Vein endothelial cell (primary cell): ENCODE data around the gene STS. TPM values are rescaled to one million over a fixed set of nuclear protein-coding genes. Genes with fewer than 3 reads are reported as not detected.

ENCODE experiments used
- small RNA-seq: library from RNA; depleted of rRNA; stranded (forward); fragments of <200 nt; gene quantifications from one replicate; pipeline ENCODE3, GENCODE V24; 2012
- total RNA-seq: library from RNA; depleted of rRNA; stranded (reverse); fragments of >200 nt; gene quantifications from 2 replicates; pipeline ENCODE4 v1.2.3, GENCODE V29; 2012

Gene STS, protein sequence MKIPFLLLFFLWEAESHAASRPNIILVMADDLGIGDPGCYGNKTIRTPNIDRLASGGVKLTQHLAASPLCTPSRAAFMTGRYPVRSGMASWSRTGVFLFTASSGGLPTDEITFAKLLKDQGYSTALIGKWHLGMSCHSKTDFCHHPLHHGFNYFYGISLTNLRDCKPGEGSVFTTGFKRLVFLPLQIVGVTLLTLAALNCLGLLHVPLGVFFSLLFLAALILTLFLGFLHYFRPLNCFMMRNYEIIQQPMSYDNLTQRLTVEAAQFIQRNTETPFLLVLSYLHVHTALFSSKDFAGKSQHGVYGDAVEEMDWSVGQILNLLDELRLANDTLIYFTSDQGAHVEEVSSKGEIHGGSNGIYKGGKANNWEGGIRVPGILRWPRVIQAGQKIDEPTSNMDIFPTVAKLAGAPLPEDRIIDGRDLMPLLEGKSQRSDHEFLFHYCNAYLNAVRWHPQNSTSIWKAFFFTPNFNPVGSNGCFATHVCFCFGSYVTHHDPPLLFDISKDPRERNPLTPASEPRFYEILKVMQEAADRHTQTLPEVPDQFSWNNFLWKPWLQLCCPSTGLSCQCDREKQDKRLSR
- 5.2 and 6.8 TPM in 2 replicates for total RNA-seq

DNA sequence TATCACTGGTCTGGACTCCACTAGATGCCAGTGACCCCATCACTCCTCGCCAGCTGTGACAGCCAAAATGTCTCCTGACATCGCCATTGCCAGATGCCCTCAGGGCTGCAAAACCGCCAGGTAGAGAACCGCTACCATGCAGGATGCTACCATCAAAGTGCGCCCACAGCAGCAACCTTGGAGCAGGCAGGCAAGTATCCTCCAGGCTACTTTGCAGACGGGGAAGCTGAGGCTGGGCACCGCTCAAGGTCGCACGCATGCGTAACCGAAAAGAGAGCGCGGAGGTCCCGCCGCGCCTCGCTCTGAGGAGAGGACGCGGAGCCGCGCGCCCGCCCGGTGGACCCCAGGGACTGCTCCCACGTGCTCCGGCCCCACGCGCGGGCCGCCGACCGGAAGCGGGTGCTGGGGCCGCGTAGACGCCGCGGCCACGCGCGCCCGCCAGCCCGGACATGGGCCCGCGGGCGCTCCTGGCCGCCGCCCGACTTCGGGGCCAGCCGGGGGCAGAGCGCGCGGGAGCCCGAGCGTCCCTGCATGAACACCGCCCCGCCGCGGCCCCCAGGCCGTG lies at the start of gene STS:
TSS of gene STS (plus strand) at position 300 of the 565 bp plus-strand sequence. CDS start 105,488 bp downstream, outside the sequence.

DNA sequence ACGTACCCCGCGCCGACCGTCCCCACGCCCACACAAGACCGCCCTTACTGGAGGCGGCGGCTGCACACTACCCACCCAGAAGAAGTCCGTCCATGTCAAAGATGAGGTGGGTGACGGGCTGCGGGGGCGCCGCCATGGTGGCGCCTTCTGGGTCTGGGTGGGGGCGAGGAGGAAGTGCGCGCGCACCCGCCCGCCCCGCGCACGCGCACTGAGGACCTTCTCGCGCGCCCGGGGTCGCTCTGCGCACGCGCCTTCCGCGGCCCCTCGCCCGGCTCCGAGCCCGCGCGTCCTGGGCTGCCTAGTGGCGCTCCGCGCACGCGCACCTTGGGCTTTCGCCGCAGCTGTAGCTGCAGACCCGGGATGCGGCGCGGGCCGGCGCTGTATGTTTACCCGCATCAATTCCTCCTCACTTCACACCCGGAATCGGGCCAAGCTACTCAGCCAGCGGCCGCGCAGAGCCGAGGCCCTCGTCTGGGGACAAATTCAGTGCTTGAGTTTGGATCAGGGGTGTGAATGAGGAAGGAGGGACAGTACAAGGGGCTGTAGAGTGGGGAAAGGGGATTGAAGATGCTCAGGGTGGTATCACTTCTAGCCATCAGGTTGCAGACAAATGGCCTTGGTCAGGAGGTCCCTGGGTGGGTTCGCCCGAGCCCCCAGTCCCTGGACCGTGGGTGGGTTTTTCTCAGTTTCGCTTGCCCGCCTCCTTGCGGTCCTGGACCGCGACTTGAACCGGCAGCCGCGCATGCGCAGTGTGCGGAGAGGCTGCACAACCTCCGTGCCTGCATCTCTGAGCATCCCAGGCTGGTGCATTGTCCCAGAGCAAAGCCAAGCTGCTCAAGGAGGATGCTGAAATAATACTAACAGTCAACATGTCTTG lies 704 bp downstream of the STS start, which contains the start of gene PUDP:
TSS of gene PUDP (minus strand) at position 176 of the 877 bp plus-strand sequence. CDS start at position 136, 40 bp downstream.

Small RNA genes within 50 kb of the gene (small RNA-seq; reads per million reads assigned to genes)
- gene MIR4767 = not detected

Other genes starting within 250 kb of the STS start
- gene PUDP, start 441 bp downstream of the STS start, total RNA-seq = 9.8 and 12.1 TPM in 2 replicates